Left lung (tissue), 10 donors: ENCODE data around the gene FNDC3A. TPM values are rescaled to one million over a fixed set of nuclear protein-coding genes. Genes with fewer than 3 reads are reported as not detected.

Experiments
- ATAC-seq: fragments of 200-7000 bp; cut with Tn5 transposase; one replicate; pipeline ENCODE4 v1.9.1; 2020; ENCODE audit warnings: moderate library complexity
- DNase-seq, 4 donors: peaks; one replicate each; pipeline ENCODE4 v3.0.0-alpha.2; 2013 to 2020
- H3K27ac ChIP-seq, 2 donors: fragments of 200-600 bp; sonication (generic) in 1 of 2; one replicate each; pipeline versions ENCODE4 v1.5.0 to v1.8.0; 2020 to 2021
- H3K27me3 ChIP-seq, 2 donors: fragments of 200-600 bp; sonication (generic) in 1 of 2; one replicate each; pipeline versions ENCODE4 v1.5.0 to v1.8.0; 2020 to 2021
- H3K36me3 ChIP-seq, 2 donors: fragments of 200-600 bp; sonication (generic) in 1 of 2; one replicate each; pipeline versions ENCODE4 v1.5.0 to v1.8.0; 2020 to 2021
- H3K4me1 ChIP-seq, 2 donors: fragments of 200-600 bp; one replicate each; pipeline ENCODE4 v1.8.0; 2021
- H3K4me3 ChIP-seq, 2 donors: fragments of 200-600 bp; sonication (generic) in 1 of 2; one replicate each; pipeline versions ENCODE4 v1.5.0 to v1.8.0; 2020 to 2021; ENCODE audit warnings: mild to moderate bottlenecking in 1 of 2
- H3K9me3 ChIP-seq, 2 donors: fragments of 200-600 bp; sonication (generic) in 1 of 2; one replicate each; pipeline versions ENCODE4 v1.5.0 to v1.8.0; 2020 to 2021
- CTCF ChIP-seq, 2 donors: fragments of 200-600 bp; sonication (generic) in 1 of 2; IDR thresholded peaks; one replicate each; pipeline versions ENCODE4 v1.5.0 to v1.8.0; 2021; ENCODE audit warnings: antibody characterized with exemption in 2 of 2
- intact Hi-C, 2 donors: fragments of 100-400 bp; cut with DNase I; formaldehyde crosslinking; loops; one replicate each; pipeline versions ENCODE4 v1.11.2 to v1.14.2; 2022
- polyA plus RNA-seq, 6 donors: library from polyadenylated mRNA; unstranded; fragments of 120-200 nt; gene quantifications; one replicate each; pipeline ENCODE4 v1.2.1, GENCODE V29; 2013; ENCODE audit not compliant: insufficient read length in 6 of 6
- total RNA-seq, 2 donors: library from RNA; stranded (reverse); fragmentation: NEBNext Ultra II Directional; extraction: Animal tissue kit (Norgen Biotek cat#: 25700); gene quantifications; one replicate each; pipeline ENCODE4 v1.2.1, GENCODE V29; 2021
- donor health status: DM: no; HTN: yes; CAD: no.
- donor health status: DM: no; HTN: no; CAD: no.

Gene FNDC3A
- total and polyA plus RNA-seq, 8 donors, result 55.5 to 80.5 (median 69.8) TPM

GRCh38 chr13:49108196-49108595 lies 132.5 kb downstream of the FNDC3A start:
- H3K27me3 ChIP-seq, result no peaks in the 10 kb centered on the region
- peak; percentile 22 for ATAC-seq
- H3K9me3 ChIP-seq, result no peaks in the 10 kb centered on the region
- no peak overlapping the region for H3K4me3 ChIP-seq
- peaks cover 19 to 44% of the 10 kb centered on the region in 2 donors for H3K4me1 ChIP-seq
- H3K36me3 ChIP-seq, result no peaks in the 10 kb centered on the region
- no peak for DNase-seq
- intact Hi-C loops, result loop anchor here in 1 of 2 donors (10.0 kb wide), 1 partner anchor 177 kb away; no protein-coding TSS in a partner anchor
- TF ChIP-seq CTCF (IDR thresholded peaks at IDR 0.05), result no peak
- H3K27ac ChIP-seq, result peak overlapping the region in 1 of 2 donors; percentile 34

- peak; percentile 87 for ATAC-seq
- H3K27ac ChIP-seq, result peak overlapping the region; percentile 59 to 69
Observed at GRCh38 chr13:49110122-49110912, 134.6 kb downstream of the FNDC3A start.

GRCh38 chr13:49110913-49111170 lies 135.1 kb downstream of the FNDC3A start:
- DNase-seq (no peak), ATAC-seq (peak; percentile 22)
- no peak for TF ChIP-seq CTCF (IDR thresholded peaks at IDR 0.05)
- Histone ChIP-seq H3K27me3 (no peaks in the 10 kb centered on the region), H3K36me3 (peaks cover 0 to 8% of the 10 kb centered on the region in 2 donors), H3K9me3 (no peaks in the 10 kb centered on the region), H3K4me1 (peaks cover 29 to 57% of the 10 kb centered on the region in 2 donors), H3K4me3 (peak overlapping the region; percentile 44), H3K27ac (peak overlapping the region in 1 of 2 donors; percentile 69)
- intact Hi-C loops, result no loop called here

More at GRCh38 chr13:49110122-49110912, 134.6 kb downstream of the FNDC3A start:
- peaks cover 0 to 3% of the 10 kb centered on the region in 2 donors for H3K36me3 ChIP-seq
- peak in 3 of 4 donors; percentile 79 to 93 (median 86) for DNase-seq
- H3K4me1 ChIP-seq, result peaks cover 29 to 57% of the 10 kb centered on the region in 2 donors
- no peaks in the 10 kb centered on the region for H3K9me3 ChIP-seq
- H3K27me3 ChIP-seq, result no peaks in the 10 kb centered on the region
- peak overlapping the region; percentile 44 for H3K4me3 ChIP-seq
- TF ChIP-seq CTCF (IDR thresholded peaks at IDR 0.05), result no peak
- intact Hi-C loops, result no loop called here

GRCh38 chr13:49112782-49113525 lies 137.2 kb downstream of the FNDC3A start:
- intact Hi-C loops, result no loop called here
- H3K4me3 ChIP-seq, result no peak overlapping the region
- ATAC-seq, result no peak

More at GRCh38 chr13:49112782-49113525, 137.2 kb downstream of the FNDC3A start:
- Histone ChIP-seq H3K27ac (no peak overlapping the region), H3K36me3 (peaks cover 0 to 29% of the 10 kb centered on the region in 2 donors), H3K4me1 (peaks cover 29 to 56% of the 10 kb centered on the region in 2 donors), H3K9me3 (no peaks in the 10 kb centered on the region), H3K27me3 (no peaks in the 10 kb centered on the region)
- TF ChIP-seq CTCF (IDR thresholded peaks at IDR 0.05), result no peak
- no peak for DNase-seq
